Mucosa of descending colon (tissue), 3 donors: ENCODE results near the gene CDRT15. TPM values are rescaled to one million over a fixed set of nuclear protein-coding genes. Genes with fewer than 3 reads are reported as not detected.
"Not testable (repeated sequence)": the region's sequence is repeated elsewhere in the genome, so short reads cannot be mapped to it uniquely, and the experiment has no call there.

Source experiments
- ATAC-seq: fragments of 200-7000 bp; cut with Tn5 transposase; one replicate; pipeline ENCODE4 v1.9.1; 2020; ENCODE audit warnings: mild to moderate bottlenecking, moderate library complexity
- DNase-seq, 3 donors: peaks; one replicate each; pipeline ENCODE4 v3.0.0-alpha.2; 2020
- H3K36me3 ChIP-seq: fragments of 200-600 bp; one replicate; pipeline ENCODE4 v1.8.0; 2021; ENCODE audit warnings: low read depth, mild to moderate bottlenecking
- H3K4me1 ChIP-seq: fragments of 200-600 bp; one replicate; pipeline ENCODE4 v1.8.0; 2021; ENCODE audit warnings: low read depth, mild to moderate bottlenecking
- H3K4me3 ChIP-seq: fragments of 200-600 bp; one replicate; pipeline ENCODE4 v1.8.0; 2021; ENCODE audit warnings: mild to moderate bottlenecking
- H3K9me3 ChIP-seq: fragments of 200-600 bp; one replicate; pipeline ENCODE4 v1.8.0; 2021; ENCODE audit warnings: mild to moderate bottlenecking
- intact Hi-C, 2 donors: fragments of 100-400 bp; cut with DNase I in 1 of 2; cut with micrococcal nuclease in 1 of 2; formaldehyde crosslinking; loops; one replicate each; pipeline versions ENCODE4 v1.11.0 to v1.11.1; 2022; cut with DNase I, micrococcal nuclease
- total RNA-seq, 3 donors: library from RNA; stranded (reverse); fragmentation: NEBNext Ultra II Directional in 2 of 3; extraction: Animal tissue kit (Norgen Biotek cat#: 25700) in 2 of 3; gene quantifications; one replicate each; pipeline versions ENCODE4 v1.2.1 to v1.2.4, GENCODE V29; 2021 to 2023
- TF ChIP-seq, protein P1 (sequence below): fragments of 200-600 bp; IDR thresholded peaks from one replicate; pipeline ENCODE4 v1.8.0; 2022; ENCODE audit warnings: antibody characterized with exemption, mild to moderate bottlenecking
- donor health status: DM: no; HTN: no; CAD: no; lungs with moderate emphysema.
- donor health status: DM: no; HTN: no; CAD: no.
- donor health status: DM: no; HTN: yes; CAD: no.

Gene CDRT15
- total RNA-seq, 3 donors from 2014 or later: not detected

DNA sequence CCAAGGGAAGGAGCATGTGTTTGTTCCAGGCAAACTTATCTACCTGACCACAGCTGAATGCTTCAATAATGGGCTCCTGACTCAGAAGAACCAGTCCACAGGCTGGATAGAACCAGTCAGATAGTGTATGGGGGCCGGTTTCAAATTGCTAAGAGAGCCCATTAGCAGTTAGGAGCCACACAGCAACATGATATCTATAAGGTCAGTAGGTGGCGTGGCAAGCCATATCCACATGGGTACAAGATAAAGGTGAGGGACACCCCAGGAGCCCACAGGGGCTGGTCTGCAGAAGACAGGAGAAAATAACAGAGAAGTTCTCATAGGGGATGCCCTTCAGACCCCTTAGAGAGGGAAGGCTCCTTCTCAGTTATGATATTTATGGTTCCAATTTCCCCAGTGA is 31.6 kb upstream of the CDRT15 start:
- no peak for ATAC-seq
- TF ChIP-seq, protein P1, sequence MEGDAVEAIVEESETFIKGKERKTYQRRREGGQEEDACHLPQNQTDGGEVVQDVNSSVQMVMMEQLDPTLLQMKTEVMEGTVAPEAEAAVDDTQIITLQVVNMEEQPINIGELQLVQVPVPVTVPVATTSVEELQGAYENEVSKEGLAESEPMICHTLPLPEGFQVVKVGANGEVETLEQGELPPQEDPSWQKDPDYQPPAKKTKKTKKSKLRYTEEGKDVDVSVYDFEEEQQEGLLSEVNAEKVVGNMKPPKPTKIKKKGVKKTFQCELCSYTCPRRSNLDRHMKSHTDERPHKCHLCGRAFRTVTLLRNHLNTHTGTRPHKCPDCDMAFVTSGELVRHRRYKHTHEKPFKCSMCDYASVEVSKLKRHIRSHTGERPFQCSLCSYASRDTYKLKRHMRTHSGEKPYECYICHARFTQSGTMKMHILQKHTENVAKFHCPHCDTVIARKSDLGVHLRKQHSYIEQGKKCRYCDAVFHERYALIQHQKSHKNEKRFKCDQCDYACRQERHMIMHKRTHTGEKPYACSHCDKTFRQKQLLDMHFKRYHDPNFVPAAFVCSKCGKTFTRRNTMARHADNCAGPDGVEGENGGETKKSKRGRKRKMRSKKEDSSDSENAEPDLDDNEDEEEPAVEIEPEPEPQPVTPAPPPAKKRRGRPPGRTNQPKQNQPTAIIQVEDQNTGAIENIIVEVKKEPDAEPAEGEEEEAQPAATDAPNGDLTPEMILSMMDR: no peak
- no peak for DNase-seq
- Histone ChIP-seq H3K4me1 (no peaks in the 10 kb centered on the region), H3K4me3 (no peak overlapping the region), H3K9me3 (no peaks in the 10 kb centered on the region), H3K36me3 (no peaks in the 10 kb centered on the region)
- intact Hi-C loops: no loop called here

DNA sequence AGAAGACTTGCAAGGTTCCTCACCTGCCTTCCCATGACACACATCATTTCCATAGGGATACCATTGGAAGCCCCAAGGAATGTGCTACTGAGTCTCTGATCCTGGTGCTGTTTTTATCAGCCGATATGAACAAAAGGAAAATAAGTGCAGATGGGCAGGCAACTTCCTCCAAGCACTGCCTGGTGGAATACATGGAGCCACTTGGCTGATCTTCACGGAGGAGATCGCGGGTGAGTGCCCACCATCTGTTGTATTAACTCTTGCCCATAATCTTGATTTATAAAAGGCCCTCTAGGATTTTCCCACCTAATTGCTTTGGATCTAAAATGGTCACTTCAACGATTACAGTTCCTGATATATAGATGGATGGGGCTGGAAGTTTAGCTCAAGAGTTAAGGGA is 24.7 kb upstream of the CDRT15 start:
- intact Hi-C loops: no loop called here
- TF ChIP-seq, protein P1: no peak
- H3K36me3 ChIP-seq: no peaks in the 10 kb centered on the region
- no peaks in the 10 kb centered on the region for H3K4me1 ChIP-seq
- H3K4me3 ChIP-seq: no peak overlapping the region
- DNase-seq (no peak), ATAC-seq (no peak)
- no peaks in the 10 kb centered on the region for H3K9me3 ChIP-seq

DNA sequence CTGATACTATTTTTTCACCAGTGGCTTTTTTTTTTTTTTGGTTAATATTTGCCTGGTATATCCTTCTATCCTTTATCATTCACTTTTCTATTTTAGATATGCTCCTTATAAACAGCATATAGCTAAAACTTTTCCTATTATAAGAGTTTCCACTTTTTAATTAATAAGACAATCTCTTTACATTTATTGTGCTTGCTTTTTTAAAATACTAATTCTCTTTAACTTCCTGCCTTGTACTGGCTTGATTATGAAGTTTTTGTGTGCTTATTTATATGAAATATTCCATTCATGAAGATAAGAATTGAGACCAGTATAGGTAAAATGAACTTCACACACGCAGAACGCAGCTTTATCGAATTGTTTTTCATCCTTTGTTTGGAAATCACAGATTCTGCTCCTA is 9.0 kb upstream of the CDRT15 start:
- no peaks in the 10 kb centered on the region for H3K36me3 ChIP-seq
- intact Hi-C loops: no loop called here
- DNase-seq (no peak), ATAC-seq (no peak)
- H3K4me3 ChIP-seq: no peak overlapping the region
- no peaks in the 10 kb centered on the region for H3K9me3 ChIP-seq
- no peaks in the 10 kb centered on the region for H3K4me1 ChIP-seq
- TF ChIP-seq, protein P1: no peak

DNA sequence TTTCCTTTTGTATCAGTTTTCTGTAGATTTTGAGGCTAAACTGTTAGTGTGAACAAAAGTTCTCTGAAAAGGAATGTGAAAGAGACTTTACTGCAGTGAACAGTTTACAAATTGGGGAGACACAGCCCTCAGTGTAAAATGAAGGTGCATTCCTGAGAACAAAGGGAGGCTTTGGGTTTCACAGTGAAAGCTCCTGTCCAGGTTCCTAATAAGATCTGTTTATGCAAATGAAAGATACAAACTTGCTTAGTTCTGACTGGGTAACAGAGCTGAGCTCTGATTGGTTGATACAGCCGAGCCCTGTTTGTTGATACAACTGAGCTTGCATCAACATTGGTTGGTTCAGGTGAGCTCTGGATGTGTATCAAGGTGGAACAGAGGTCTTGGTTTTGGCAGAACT is 8.3 kb upstream of the CDRT15 start:
- intact Hi-C loops: no loop called here
- no peak for DNase-seq
- no peak overlapping the region for H3K4me3 ChIP-seq
- H3K4me1 ChIP-seq: no peaks in the 10 kb centered on the region
- TF ChIP-seq, protein P1: no peak
- ATAC-seq: no peak
- H3K36me3 ChIP-seq: no peaks in the 10 kb centered on the region
- no peaks in the 10 kb centered on the region for H3K9me3 ChIP-seq

DNA sequence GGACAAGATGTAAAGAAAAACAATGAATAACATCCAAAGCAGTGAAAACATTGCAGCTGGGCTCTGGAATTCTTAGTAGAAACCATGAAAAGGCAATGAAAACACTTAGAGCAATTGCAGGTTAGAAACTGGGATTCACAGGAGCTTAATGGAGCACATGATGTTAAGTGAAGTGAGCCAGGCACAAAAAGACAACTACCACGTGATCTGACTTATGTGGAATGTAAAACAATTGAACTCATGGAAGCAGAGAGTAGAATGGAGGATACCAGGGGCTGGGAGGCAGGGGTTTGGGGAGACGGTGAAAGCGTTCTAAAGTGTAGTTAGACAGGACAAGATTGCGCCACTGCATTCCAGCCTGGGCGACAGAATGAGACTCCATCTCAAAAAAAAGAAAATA is 2.6 kb upstream of the CDRT15 start:
- H3K4me1 ChIP-seq, H3K36me3 ChIP-seq, H3K9me3 ChIP-seq, ATAC-seq, H3K4me3 ChIP-seq, intact Hi-C loops, DNase-seq: not testable (repeated sequence)

DNA sequence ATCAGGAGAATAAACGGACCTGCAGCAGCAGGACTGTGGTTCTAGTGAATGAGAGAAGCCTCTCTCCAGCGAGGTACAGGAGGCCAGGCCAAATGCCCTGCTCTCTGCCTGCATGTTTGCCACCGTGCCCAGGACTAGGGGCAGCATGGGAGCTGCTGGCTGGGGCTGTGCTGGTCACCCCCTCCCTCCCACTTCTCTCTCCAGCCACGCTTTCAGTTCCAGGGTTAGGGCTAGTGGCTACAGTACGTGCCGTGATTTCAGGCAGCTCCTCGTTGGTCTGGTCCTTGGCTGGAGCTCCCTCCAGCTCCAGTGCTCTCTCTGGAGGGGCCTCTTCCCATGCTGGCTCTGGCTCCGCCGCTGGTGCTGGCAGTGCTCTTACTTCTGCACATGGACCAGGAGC is 630 bp downstream of the CDRT15 start:
- H3K4me3 ChIP-seq, H3K4me1 ChIP-seq, intact Hi-C loops, H3K36me3 ChIP-seq, DNase-seq, H3K9me3 ChIP-seq: not testable (repeated sequence)
- peak; percentile 30 for ATAC-seq

DNA sequence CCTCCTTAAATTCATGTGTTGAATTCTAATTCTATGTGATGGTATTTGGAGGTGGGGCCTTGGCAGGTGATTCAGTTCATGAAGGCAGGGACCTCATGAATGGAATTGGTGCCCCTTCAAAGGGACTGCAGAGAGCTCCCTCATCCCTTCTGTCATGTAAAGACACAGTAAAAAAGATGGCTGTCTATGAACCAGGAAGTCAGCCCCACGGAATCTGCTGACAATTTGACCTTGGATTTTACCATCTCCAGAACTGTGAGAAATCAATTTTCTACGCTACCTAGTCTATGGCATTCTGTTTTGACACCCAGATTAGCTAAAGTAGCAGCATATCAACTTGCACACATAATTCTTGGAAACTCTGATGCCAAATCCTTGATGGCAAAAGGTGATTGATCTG is 1.6 kb downstream of the CDRT15 start:
- H3K4me1 ChIP-seq, ATAC-seq, H3K36me3 ChIP-seq, DNase-seq, H3K4me3 ChIP-seq, H3K9me3 ChIP-seq, intact Hi-C loops: not testable (repeated sequence)

DNA sequence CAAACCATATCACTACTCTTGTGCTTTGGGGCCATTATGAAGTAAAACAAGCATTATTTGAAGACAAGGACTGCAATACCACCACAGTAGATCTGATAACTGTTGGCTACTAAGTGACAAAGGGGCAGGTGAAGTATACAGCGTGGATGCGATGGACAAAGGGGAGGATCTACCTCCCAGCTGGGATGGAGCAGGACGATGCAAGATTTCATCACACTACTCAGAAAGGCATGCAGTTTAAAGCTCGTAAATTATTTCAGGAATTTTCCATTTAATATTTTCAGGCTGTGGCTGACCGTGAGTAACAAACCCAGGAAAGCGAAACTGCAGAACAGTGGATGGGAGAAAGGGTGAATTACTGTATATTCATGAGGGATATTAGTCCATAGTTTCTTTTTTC is 5.5 kb downstream of the CDRT15 start:
- ATAC-seq, intact Hi-C loops, H3K4me3 ChIP-seq, H3K9me3 ChIP-seq, H3K36me3 ChIP-seq, H3K4me1 ChIP-seq, DNase-seq: not testable (repeated sequence)
